Activated CD4-positive, alpha-beta T cell treated with anti-CD3 and anti-CD28 coated beads, Interleukin-2, Interleukin-6, amounts not matched to agents 100 ng/mL and 50 ng/mL, durations not matched to agents 16 hours and 8 hours (primary cell): ENCODE data around the gene NR5A2.
"Not testable (repeated sequence)": the region's sequence is repeated elsewhere in the genome, so short reads cannot be mapped to it uniquely, and the experiment has no call there.

Source experiments
- DNase-seq: peaks from one replicate; pipeline ENCODE4 v3.0.0-alpha.2; 2020

Gene NR5A2

GRCh38 chr1:200166411-200166810 lies 138.9 kb downstream of the NR5A2 start:
- no peak for DNase-seq

- DNase-seq = no peak
Observed at GRCh38 chr1:200168926-200169325, 141.4 kb downstream of the NR5A2 start.

GRCh38 chr1:200172311-200172710 lies 144.8 kb downstream of the NR5A2 start:
- no peak for DNase-seq

GRCh38 chr1:200173097-200173618 lies 145.6 kb downstream of the NR5A2 start:
- no peak for DNase-seq

GRCh38 chr1:200174525-200175295 lies 147.2 kb downstream of the NR5A2 start:
- DNase-seq = no peak

- no peak for DNase-seq
Observed at GRCh38 chr1:200176181-200176580, 148.7 kb downstream of the NR5A2 start.

- DNase-seq = no peak
Observed at GRCh38 chr1:200176798-200177197, 149.3 kb downstream of the NR5A2 start.

- DNase-seq = no peak
Observed at GRCh38 chr1:200178340-200178739, 150.8 kb downstream of the NR5A2 start.

GRCh38 chr1:200179126-200179780 lies 151.7 kb downstream of the NR5A2 start:
- DNase-seq = no peak

- no peak for DNase-seq
Observed at GRCh38 chr1:200179781-200180160, 152.3 kb downstream of the NR5A2 start.

- DNase-seq = no peak
Observed at GRCh38 chr1:200180821-200181220, 153.3 kb downstream of the NR5A2 start.

- DNase-seq = no peak
Observed at GRCh38 chr1:200181861-200182260, 154.4 kb downstream of the NR5A2 start.

- no peak for DNase-seq
Observed at GRCh38 chr1:200182701-200183100, 155.2 kb downstream of the NR5A2 start.

GRCh38 chr1:200183637-200184036 lies 156.1 kb downstream of the NR5A2 start:
- DNase-seq = no peak

- DNase-seq = no peak
Observed at GRCh38 chr1:200184196-200184595, 156.7 kb downstream of the NR5A2 start.

- not testable (repeated sequence) for DNase-seq
Observed at GRCh38 chr1:200185191-200185590, 157.7 kb downstream of the NR5A2 start.

- not testable (repeated sequence) for DNase-seq
Observed at GRCh38 chr1:200187332-200187731, 159.8 kb downstream of the NR5A2 start.

- DNase-seq = no peak
Observed at GRCh38 chr1:200191993-200192392, 164.5 kb downstream of the NR5A2 start.

GRCh38 chr1:200194477-200194876 lies 167.0 kb downstream of the NR5A2 start:
- DNase-seq = no peak

GRCh38 chr1:200198236-200198635 lies 170.7 kb downstream of the NR5A2 start:
- no peak for DNase-seq

- no peak for DNase-seq
Observed at GRCh38 chr1:200205216-200205995, 177.9 kb downstream of the NR5A2 start.

GRCh38 chr1:200206340-200206739 lies 178.8 kb downstream of the NR5A2 start:
- no peak for DNase-seq

- DNase-seq = no peak
Observed at GRCh38 chr1:200206761-200207160, 179.3 kb downstream of the NR5A2 start.
